Measurements from ENCODE around the gene NDFIP1.

Gene NDFIP1

GRCh38 chr5:142199388-142199787 is 90.8 kb downstream of the NDFIP1 start:
- TF ChIP-seq CTCF (IDR thresholded peaks at IDR 0.05) = no peak

GRCh38 chr5:142200387-142200786 is 91.8 kb downstream of the NDFIP1 start:
- no peak for TF ChIP-seq CTCF (IDR thresholded peaks at IDR 0.05)

- no peak for TF ChIP-seq CTCF (IDR thresholded peaks at IDR 0.05)
Measured at GRCh38 chr5:142201471-142201887, 92.9 kb downstream of the NDFIP1 start.

GRCh38 chr5:142202282-142202681 is 93.7 kb downstream of the NDFIP1 start:
- TF ChIP-seq CTCF (IDR thresholded peaks at IDR 0.05) = no peak
